Ammon's horn (tissue), 1 donor: ENCODE data around the gene TMEM37.

Experiments used
- DNase-seq: peaks from one replicate; pipeline ENCODE4 v3.0.0-alpha.2; 2016; ENCODE audit warnings: low spot score

The TMEM37 gene

DNA sequence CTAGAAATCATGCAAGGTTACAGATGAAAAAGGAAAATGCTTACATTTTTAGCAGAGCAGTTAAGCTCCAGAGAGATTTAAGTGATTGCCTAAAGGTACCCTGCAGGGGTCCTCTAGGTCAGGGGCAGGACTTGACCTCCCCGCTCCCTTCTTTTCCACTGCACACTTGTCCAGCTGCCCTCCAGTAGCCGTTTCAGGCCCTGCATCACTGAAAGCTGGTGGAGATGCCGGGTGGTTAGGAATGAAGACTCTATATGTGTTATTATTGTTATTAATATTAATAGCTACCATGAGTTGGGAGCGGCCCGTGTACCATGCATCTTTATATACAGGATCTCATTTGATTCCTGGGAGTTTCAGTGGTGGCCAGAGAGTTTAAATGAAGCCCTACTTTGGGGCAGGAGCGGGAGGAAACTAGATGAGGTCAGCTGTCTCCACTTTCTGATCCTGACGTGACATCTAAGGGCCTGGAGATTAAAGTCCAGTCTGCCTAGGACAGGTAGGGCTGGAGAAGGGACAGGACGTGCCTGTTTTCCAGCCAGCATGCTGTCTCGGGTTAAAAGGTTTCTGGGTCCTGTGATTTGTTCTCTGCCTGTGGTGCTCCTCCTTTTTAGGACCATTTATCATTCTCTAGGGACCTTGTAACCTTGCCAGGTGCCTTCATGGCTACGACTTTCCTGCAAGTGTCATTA lies 2.1 kb downstream of the TMEM37 start:
- DNase-seq, result no peak

GRCh38 chr2:119434664-119435063 lies 3.0 kb downstream of the TMEM37 start:
- no peak for DNase-seq

DNA sequence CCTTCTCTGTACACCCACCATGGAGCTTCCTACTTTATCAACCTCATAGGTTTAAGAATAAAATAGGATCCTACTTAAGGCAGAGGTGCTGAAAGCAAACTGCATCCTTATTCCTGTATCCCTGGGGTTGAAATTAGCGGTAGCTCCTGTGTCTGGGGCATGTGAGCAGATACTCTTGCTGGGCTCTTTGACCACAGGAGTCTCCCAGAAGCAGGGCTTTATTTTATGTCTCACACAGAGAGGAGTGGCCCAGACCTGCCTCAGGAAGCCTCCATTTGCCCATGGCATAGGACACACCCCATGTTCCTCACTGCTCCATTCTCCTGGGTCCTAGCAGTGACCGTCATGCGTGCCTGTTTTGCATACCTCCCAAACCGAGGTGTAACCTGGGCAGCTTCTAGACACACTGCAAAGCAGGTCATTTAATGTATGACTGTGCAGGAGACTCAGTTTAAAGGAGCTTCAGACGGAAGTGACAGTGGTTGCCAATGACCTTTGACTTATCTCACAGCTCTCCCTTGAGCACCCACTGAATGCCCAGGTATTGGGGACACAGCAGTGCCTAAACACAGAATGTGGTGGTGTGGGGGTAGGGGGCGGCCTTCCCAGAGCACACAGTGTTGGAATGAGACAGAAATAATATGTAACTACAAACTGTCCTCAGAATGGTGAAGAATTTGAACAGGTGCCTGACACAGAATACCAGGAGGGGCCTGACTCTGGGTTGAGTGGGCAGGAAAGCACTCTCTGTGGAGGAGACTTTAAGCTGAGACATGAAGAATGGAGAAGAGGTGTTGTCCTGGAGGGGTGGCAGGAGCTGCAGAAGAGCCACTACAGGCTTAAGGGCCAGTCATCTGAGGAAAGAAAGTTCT lies 3.7 kb downstream of the TMEM37 start:
- no peak for DNase-seq

DNA sequence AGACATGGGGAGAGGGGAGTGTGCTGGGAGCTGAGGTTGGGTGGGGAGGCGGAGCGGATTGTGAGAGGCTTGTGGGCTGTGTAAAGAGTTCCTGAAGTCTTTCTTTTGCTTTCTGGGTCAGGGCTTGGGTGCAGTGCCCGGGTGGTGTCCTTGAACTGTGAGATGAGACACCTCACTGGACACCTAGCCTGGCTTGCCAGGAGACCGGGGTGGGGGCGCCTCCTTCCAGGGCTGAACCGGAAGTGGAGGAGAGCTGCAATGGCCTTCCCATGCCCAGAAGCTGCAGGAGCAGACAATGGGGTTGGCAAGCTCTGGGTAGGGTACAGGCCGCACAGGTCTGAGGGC lies 4.3 kb downstream of the TMEM37 start:
- no peak for DNase-seq

DNA sequence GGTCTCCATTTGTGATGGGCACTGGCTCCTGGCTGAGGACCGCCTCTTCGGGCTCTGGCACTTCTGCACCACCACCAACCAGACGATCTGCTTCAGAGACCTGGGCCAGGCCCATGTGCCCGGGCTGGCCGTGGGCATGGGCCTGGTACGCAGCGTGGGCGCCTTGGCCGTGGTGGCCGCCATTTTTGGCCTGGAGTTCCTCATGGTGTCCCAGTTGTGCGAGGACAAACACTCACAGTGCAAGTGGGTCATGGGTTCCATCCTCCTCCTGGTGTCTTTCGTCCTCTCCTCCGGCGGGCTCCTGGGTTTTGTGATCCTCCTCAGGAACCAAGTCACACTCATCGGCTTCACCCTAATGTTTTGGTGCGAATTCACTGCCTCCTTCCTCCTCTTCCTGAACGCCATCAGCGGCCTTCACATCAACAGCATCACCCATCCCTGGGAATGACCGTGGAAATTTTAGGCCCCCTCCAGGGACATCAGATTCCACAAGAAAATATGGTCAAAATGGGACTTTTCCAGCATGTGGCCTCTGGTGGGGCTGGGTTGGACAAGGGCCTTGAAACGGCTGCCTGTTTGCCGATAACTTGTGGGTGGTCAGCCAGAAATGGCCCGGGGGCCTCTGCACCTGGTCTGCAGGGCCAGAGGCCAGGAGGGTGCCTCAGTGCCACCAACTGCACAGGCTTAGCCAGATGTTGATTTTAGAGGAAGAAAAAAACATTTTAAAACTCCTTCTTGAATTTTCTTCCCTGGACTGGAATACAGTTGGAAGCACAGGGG lies 5.5 kb downstream of the TMEM37 start:
- DNase-seq, result no peak

GRCh38 chr2:119438128-119438656 lies 6.5 kb downstream of the TMEM37 start:
- no peak for DNase-seq

DNA sequence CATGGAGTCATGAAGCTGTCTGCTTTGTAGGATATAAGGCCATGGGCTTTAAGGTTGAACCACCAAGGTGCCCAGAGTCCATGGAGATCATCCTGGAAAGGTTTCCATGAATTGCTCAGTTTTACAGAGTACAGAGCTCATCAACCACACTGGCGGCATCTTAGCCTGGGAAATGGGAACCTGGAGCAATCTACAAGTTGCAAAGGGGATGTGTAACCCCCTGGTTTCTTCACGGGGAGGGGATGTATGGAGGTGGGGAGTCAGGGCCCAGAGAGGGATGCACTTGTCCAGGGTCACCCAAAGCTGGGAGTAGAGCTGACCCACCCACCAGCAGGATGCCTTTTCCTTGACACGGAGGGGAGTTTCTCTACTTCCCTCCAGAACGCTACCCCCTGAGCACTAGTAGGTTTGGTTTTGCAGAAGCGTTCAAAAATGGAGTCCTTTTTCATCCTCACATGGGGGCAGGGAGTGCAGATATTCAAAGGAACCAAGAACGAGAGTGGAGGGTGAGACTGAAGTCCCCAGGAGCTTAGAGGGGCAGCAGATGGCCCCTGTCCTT lies 7.2 kb downstream of the TMEM37 start:
- no peak for DNase-seq

DNA sequence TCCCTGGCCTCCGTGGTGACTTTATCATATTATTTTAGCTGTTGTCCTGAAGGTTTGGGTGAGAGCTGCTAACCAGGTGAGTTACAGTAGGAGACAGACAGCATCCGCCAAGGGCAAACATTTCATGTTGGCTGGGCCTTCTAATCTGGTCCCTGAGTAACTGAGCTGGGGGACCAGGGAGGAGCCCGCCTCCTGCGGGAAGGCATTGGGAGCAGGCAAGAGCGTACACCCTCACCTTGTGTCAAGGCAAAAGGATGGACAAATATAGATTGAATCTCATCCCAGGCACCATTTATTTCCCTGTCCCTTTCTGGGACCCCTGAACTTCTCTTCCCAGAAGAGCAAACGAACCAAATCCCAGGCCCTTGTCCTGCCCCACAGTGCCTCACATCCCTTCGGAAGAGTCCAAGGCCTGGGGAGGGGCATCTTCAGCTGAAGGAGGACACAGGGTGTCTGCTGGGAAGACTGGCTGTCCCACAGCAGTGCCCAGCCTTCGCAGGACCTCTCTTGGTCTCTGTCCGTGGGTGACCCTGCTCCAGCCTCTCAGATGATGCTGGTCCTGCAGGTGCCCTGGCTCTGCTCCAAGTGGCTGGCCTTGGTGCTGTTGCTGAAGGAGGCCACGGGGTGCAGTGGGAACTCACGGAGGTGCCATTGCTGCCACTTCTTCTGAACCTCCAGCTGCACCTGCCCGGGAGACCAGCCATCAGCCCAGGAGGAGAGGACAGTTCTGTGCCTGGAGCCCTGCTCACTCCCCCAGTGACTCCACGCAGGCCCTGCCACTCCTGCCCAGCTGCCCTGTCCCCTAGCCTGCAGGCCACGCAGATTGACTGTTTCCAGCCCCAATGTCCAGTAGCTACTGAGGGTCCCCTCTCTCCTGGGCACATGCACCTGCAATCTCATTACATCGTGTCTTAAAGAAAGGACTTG lies 8.2 kb downstream of the TMEM37 start:
- no peak for DNase-seq

- DNase-seq, result no peak
Measured at GRCh38 chr2:119440501-119440870, 8.8 kb downstream of the TMEM37 start.

DNA sequence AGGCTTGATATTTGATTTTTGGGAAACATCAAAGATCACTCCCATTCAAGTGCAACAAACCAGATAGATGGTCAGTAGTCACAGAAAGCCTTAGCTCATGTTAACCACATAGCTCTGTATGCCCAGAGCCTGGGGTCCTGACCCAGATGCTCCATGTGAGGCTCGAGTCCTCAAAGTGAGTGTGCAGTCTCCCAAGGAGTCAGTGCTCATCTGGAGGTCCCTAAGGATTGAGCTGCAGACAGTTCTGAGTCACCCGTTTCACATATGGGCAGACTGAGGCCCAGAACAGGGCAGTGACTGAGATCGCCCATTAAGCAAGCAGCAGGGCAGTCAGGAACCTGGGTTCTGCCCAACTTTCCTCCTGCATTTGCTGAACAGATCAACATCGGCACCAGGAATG lies 9.2 kb downstream of the TMEM37 start:
- no peak for DNase-seq

DNA sequence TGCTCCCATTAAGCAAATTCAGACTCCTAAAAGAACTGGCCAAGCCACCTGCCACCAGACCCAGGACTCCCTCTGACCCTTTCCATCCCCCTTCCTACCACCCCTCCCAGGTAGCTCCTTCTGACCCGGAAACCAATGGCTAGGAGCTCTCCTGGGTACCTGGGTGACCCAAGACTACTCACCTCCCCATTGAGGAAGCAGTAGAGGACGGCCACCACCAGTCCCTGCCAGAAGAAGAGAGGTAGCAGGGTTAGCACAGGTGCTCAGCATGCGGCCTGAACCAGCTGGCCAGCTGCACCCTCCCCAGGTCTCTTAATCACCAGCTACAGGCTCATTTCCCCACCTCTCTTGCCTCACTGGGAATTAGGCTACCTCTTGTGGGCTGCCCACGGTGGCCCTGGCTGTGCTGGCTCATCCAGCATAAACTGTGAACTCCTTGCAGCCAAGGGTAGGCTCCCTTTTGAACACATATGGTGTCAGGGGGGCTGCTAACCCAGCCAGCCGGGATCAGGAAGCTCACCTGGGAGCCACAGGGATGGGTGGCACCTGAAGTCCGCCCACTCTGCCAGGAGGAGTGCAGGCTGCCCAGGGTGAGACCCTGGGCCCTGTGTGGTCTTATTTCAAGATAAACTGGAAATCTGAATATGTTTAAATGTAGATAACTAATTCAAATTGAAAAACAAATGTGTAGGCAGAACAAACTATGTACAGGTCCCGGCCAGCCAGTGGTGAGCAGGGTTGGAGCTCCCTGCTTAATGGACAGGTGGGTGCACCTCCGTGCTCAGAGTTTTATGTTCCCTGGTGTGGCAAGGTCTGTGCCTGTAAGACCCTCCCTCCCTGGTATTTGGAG lies 9.9 kb downstream of the TMEM37 start:
- DNase-seq, result no peak

GRCh38 chr2:119442226-119442619 lies 10.6 kb downstream of the TMEM37 start:
- DNase-seq, result no peak

DNA sequence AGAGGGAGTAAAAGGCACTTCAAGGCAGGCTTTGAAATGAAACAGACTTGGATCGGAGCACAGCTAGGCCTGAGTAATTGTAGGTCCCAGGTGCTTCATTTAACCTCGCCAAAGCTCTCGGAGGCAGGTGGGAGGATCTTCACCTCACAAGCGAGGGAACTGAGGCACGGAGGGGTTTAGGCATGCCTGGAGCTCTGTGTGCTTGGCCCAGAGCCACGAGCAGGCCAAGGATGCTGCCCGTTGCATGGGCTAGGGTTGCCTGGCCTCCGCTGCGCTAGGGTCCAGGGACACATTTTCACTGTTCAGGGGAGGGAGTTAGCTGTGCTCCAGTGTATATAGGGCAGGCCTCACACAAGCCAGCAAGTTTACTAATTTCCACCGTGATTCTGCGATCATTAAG lies 11.2 kb downstream of the TMEM37 start:
- no peak for DNase-seq

DNA sequence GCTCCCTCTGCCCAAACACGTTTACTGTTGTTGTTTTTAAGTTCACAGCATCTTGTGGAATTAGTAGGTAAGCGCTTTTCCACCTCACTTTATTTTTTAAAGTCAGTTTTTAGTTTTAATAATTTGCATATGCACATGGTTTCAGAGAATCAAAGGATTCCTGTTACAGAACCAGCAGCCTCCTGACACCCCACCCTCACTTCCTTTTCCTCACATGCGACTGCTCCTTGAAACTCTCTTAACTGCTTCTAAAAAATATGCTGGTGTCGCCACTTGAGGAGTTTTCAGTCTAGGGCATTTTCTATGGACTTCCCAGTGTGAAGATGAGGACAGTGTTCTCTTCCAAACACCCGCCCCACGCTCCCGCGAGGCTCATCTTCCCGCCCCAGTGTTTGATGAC lies 14.4 kb downstream of the TMEM37 start:
- no peak for DNase-seq

DNA sequence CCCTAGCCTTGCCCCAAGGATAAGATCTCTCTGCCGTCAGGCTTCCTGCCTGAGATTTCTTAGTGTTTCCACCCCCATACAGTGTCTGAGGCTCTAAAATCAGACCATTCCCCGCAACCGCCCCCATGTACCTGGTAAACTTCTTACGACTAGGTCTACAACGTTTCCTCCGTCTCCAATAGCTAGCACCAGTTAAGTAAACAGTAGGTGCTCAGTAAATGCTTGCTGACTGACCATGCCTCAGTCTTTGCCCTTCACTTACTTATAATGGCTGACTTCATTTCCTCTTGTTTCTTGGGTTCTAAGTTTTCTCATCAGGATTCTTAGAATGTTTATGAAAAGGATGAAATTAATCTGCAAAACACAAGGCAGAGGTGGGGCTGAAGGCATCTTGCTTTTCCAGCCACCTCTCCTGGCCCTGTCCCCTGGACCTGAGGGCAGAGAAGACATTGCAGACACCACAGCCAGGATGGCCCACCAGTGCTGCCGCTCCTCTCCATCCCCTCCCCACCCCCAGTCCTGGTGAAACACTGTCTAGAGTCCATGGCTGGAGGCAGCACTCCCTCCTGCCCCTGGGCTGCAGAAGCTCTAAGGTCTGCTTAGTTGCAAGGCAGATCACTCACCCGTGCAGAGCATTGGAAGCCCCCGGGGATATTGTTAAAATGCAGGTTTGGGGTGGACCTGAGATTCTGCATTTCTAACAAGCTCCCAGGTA lies 16.9 kb downstream of the TMEM37 start:
- no peak for DNase-seq

DNA sequence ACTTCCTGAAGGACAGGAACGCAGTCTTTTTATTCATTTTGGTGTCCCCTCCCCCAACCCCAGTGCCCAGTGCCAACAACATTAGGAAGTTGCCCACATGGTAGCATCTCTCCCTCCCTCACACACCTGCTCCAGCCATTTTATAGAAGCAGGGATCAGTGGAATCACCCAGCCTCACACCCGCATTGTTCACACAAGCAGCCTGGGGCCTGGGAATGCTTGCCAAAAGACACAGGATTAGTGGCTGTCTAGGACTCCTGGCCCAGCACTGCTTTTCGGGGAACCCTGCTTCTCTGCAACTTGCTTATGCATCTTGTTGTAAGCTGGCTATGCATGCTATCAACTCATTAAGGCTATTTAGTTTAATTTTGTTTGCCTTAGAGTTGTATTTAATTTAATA lies 17.9 kb downstream of the TMEM37 start:
- DNase-seq, result no peak

- DNase-seq, result no peak
Measured at GRCh38 chr2:119451336-119452050, 19.8 kb downstream of the TMEM37 start.

- no peak for DNase-seq
Measured at GRCh38 chr2:119453972-119454593, 22.4 kb downstream of the TMEM37 start.
